ENCODE measurements around the gene UBAP2. TPM values are rescaled to one million over a fixed set of nuclear protein-coding genes. Genes with fewer than 3 reads are reported as not detected.
A peak's percentile ranks its signal among the peaks of the same experiment; 100 is the strongest.

The UBAP2 gene, protein sequence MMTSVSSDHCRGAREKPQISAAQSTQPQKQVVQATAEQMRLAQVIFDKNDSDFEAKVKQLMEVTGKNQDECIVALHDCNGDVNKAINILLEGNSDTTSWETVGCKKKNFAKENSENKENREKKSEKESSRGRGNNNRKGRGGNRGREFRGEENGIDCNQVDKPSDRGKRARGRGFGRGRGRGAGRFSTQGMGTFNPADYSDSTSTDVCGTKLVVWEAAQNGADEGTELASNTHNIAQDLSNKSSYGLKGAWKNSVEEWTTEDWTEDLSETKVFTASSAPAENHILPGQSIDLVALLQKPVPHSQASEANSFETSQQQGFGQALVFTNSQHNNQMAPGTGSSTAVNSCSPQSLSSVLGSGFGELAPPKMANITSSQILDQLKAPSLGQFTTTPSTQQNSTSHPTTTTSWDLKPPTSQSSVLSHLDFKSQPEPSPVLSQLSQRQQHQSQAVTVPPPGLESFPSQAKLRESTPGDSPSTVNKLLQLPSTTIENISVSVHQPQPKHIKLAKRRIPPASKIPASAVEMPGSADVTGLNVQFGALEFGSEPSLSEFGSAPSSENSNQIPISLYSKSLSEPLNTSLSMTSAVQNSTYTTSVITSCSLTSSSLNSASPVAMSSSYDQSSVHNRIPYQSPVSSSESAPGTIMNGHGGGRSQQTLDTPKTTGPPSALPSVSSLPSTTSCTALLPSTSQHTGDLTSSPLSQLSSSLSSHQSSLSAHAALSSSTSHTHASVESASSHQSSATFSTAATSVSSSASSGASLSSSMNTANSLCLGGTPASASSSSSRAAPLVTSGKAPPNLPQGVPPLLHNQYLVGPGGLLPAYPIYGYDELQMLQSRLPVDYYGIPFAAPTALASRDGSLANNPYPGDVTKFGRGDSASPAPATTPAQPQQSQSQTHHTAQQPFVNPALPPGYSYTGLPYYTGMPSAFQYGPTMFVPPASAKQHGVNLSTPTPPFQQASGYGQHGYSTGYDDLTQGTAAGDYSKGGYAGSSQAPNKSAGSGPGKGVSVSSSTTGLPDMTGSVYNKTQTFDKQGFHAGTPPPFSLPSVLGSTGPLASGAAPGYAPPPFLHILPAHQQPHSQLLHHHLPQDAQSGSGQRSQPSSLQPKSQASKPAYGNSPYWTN
- 10 to 100 TPM; 28.7 to 34.9 (median 32.8) TPM for total RNA-seq (2021; fragmentation: NEBNext Ultra II Directional; extraction: Animal tissue kit (Norgen Biotek cat#: 25700))
- long read RNA-seq, full-length matches to known transcripts = 4 of 10 reads
- long read RNA-seq, partial matches to known transcripts = 0 of 10 reads
- long read RNA-seq, other reads (novel, unspliced or antisense) = 6 of 10 reads

DNA sequence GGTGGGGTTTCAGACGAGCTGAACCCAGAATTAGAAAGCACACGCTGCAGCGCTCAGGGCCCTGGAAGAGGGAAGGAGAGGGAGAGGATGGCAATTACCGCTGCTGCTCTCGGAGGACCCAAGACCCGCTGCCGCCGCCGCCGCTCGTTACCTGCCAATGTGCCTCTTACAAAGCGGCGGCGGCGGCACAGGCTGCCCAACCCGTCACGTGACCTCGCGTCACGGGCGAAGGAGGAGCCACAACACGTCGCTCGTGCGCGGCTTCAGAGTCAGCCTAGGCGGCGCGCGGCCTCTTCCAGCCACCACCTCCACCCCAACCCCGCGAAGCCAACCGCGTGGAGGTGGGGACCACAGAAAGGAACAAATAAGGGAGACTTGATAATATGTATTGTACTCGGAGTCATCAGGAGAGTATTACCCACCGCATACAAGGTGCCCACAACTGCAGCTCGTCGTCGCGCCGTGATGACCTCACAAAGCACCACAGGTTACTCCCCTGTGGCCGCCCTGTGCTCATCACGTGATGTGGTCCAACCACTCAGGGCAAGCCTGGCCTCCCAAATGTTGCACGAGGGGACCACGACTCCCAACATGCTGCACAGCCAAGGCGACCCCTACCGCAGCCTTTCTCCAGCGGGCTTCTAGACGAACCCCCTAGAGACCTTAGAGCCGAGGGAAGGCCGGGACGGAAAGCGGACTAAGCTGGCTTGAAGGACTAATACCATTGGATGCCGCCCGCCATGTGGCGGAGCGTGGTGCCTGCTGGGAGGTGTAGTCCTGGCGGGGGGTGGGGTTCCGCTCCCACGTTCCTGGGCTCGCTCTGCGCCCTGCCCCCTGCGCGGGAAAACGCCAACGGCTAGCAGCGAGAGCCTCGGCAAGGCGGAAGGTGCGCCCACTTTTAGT, at the start of gene UBAP2:
Gene UBAP2, minus strand, starts transcription at position 161 of the 903 bp plus-strand sequence. CDS start 31,739 bp downstream, outside the sequence.
- Mint-ChIP-seq H3K27me3 (ENCODE audit: insufficient read depth) (peaks cover 4% of the 10 kb centered on the region; the same call in 1 of the 2 replicates), H3K4me3 (peak within 1 kb of the TSS; percentile 96), H3K4me1 (ENCODE audit: low read depth) (peaks cover 33% of the 10 kb centered on the region), H3K36me3 (ENCODE audit: low read depth) (peaks cover 9% of the 10 kb centered on the region; the same call in 1 of the 2 replicates), H3K27ac (peak within 1 kb of the TSS; percentile 99), H3K9me3 (no peaks in the 10 kb centered on the region)
- DNase-seq = peak; percentile 95
- TF ChIP-seq, protein P1, sequence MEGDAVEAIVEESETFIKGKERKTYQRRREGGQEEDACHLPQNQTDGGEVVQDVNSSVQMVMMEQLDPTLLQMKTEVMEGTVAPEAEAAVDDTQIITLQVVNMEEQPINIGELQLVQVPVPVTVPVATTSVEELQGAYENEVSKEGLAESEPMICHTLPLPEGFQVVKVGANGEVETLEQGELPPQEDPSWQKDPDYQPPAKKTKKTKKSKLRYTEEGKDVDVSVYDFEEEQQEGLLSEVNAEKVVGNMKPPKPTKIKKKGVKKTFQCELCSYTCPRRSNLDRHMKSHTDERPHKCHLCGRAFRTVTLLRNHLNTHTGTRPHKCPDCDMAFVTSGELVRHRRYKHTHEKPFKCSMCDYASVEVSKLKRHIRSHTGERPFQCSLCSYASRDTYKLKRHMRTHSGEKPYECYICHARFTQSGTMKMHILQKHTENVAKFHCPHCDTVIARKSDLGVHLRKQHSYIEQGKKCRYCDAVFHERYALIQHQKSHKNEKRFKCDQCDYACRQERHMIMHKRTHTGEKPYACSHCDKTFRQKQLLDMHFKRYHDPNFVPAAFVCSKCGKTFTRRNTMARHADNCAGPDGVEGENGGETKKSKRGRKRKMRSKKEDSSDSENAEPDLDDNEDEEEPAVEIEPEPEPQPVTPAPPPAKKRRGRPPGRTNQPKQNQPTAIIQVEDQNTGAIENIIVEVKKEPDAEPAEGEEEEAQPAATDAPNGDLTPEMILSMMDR (IDR thresholded peaks at IDR 0.05) = peak; percentile 13; the same call in 1 of the 2 replicates

DNA sequence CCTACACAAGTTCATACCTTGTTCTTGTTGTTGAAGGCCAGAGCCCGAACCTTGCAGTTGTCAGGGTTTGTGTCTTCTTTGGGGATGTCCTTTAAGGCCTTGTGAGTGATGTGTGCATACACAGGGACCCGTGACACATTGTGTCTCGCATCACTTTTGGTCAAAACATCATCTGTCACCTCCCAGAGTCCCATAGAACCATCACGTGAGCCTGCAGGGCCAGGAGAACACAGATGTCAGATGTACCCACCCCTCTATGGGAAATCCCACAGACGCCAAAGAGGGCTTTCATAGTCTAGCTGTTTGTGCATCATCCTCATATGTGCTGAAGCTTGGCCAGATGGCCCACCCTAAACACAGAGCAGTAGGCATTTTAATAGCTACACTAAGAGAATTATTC, 49.6 kb upstream of the UBAP2 start:
- Mint-ChIP-seq H3K27ac (no peak overlapping the region), H3K9me3 (no peaks in the 10 kb centered on the region), H3K27me3 (ENCODE audit: insufficient read depth) (no peaks in the 10 kb centered on the region), H3K4me3 (no peak overlapping the region), H3K4me1 (ENCODE audit: low read depth) (no peaks in the 10 kb centered on the region), H3K36me3 (ENCODE audit: low read depth) (peaks cover 11% of the 10 kb centered on the region; the same call in 1 of the 2 replicates)
- no peak for DNase-seq
- TF ChIP-seq, protein P1 (IDR thresholded peaks at IDR 0.05) = no peak

DNA sequence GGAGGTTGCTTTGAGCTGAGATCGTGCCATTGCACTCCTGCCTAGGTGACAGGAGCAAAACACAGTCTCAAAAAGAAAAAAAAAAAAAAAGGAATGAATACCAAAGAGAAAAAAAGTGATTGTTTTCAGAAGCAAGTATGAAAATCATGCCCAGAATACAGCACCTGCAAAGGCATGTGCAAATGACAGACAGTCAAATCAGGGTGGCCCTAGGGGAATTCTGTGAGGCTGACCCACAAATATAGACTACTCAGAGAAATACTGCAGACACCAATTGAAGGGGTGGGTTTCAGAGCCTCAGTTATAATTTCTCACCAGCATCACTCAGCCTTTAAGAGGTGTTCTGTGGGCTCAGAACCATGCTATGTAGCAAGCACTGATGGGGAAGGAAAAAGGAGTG, 49.2 kb upstream of the UBAP2 start:
- Mint-ChIP-seq H3K36me3 (ENCODE audit: low read depth) (peaks cover 15% of the 10 kb centered on the region; the same call in 1 of the 2 replicates), H3K27ac (no peak overlapping the region), H3K27me3 (ENCODE audit: insufficient read depth) (no peaks in the 10 kb centered on the region), H3K4me3 (no peak overlapping the region), H3K9me3 (no peaks in the 10 kb centered on the region), H3K4me1 (ENCODE audit: low read depth) (no peaks in the 10 kb centered on the region)
- TF ChIP-seq, protein P1 (IDR thresholded peaks at IDR 0.05) = no peak
- no peak for DNase-seq

DNA sequence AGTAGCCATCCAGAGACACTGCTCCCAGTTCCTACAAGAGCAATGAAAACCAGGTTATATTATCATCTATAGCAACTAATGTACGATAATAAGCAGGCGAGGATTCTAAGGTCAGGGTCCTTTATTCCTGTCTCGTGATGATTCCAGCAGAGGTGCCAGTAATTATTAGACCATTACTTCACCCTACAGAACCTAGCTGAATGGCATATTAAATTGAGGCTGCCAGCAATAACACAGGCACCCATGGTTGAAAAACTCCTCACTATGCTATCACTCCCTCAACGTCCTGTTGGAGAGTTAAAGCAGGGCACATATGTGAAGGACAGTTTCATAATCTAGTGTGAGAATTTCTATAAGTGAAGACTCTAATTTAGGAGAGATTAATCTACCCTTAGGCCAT, 48.1 kb upstream of the UBAP2 start:
- no peak for DNase-seq
- H3K4me1 Mint-ChIP-seq (ENCODE audit: low read depth) = no peaks in the 10 kb centered on the region
- peaks cover 16% of the 10 kb centered on the region for H3K36me3 Mint-ChIP-seq (ENCODE audit: low read depth)
- TF ChIP-seq, protein P1 (IDR thresholded peaks at IDR 0.05) = no peak
- no peak overlapping the region for H3K4me3 Mint-ChIP-seq
- no peaks in the 10 kb centered on the region for H3K9me3 Mint-ChIP-seq
- H3K27ac Mint-ChIP-seq = no peak overlapping the region
- H3K27me3 Mint-ChIP-seq (ENCODE audit: insufficient read depth) = no peaks in the 10 kb centered on the region

All from HFFc6 (cell line).